A549 (cell line): ENCODE measurements around the gene B9D2. TPM values are rescaled to one million over a fixed set of nuclear protein-coding genes. Genes with fewer than 3 reads are reported as not detected.

ENCODE experiments used
- ATAC-seq, 2 experiments: fragments of 200-7000 bp in 1 of 2; fragments of >200 bp in 1 of 2; cut with Nextera tagmentation in 1 of 2; cut with Tn5 transposase in 1 of 2; 3 replicates each; pipeline versions ENCODE4 v1.8.0 to v1.9.1; 2018 to 2020; ENCODE audit warnings: mild to moderate bottlenecking in 1 of 2, moderate library complexity in 1 of 2
- CTCF ChIA-PET: fragments of 300-600 bp; sonication (Branson Sonifier 250); formaldehyde crosslinking; extraction: SDS; loops from one replicate; lab custom pipeline; 2021; ENCODE audit warnings: antibody characterized with exemption, inconsistent platforms; lab: Yijun Ruan, JAX
- POLR2A ChIA-PET: fragments of 350-600 bp; formaldehyde crosslinking; extraction: SDS; loops from one replicate; lab custom pipeline; 2021; ENCODE audit warnings: antibody characterized with exemption, inconsistent platforms; lab: Yijun Ruan, JAX
- DNase-seq, 2 experiments: peaks; one replicate each; pipeline versions ENCODE4 v3.0.0 to v3.0.0-alpha.2; 2011 to 2016; ENCODE audit warnings: low read depth in 1 of 2, low spot score in 1 of 2
- FAIRE-seq: peaks from 2 replicates; lab custom pipeline; 2011; peaks lifted over from hg19 to GRCh38; lab: Jason Lieb, UNC
- H3K27ac ChIP-seq, 2 experiments: fragments of >200 bp; sonication (Bioruptor Twin); formaldehyde crosslinking; 3 replicates each; pipeline ENCODE4 v1.5.1; 2016 to 2017
- H3K4me1 ChIP-seq: fragments of >200 bp; sonication (Bioruptor Twin); formaldehyde crosslinking; 3 replicates; pipeline ENCODE4 v1.6.1; 2016
- H3K4me2 ChIP-seq: fragments of >200 bp; sonication (Bioruptor Twin); formaldehyde crosslinking; 3 replicates; pipeline ENCODE4 v1.6.1; 2016
- H3K4me3 ChIP-seq: fragments of >200 bp; sonication (Bioruptor Twin); formaldehyde crosslinking; 3 replicates; pipeline ENCODE4 v1.5.1; 2016
- H3K9me3 ChIP-seq: fragments of >200 bp; sonication (Bioruptor Twin); formaldehyde crosslinking; 3 replicates; pipeline ENCODE4 v1.6.1; 2016
- CHD2 ChIP-seq: fragments of 150-350 bp; IDR thresholded peaks from 2 replicates; pipeline ENCODE4 v1.6.1; 2014; ENCODE audit warnings: low read length; ENCODE audit not compliant: partially characterized antibody
- FOXS1 ChIP-seq: fragments of 250-450 bp; sonication (Bioruptor Pico); IDR thresholded peaks from 2 replicates; pipeline ENCODE4 v1.5.0; 2020; ENCODE audit warnings: mild to moderate bottlenecking, moderate library complexity
- HDAC2 ChIP-seq: fragments of 200-600 bp; sonication (generic); IDR thresholded peaks from 2 replicates; pipeline ENCODE4 v1.6.1; 2016
- HOXA7 ChIP-seq: fragments of 250-450 bp; sonication (Bioruptor Pico); IDR thresholded peaks from 2 replicates; pipeline ENCODE4 v1.5.0; 2020; ENCODE audit warnings: mild to moderate bottlenecking, moderate library complexity
- JUN ChIP-seq, 2 experiments: fragments of >200 bp; sonication (Bioruptor Twin); formaldehyde crosslinking; IDR thresholded peaks; 2 replicates in 1 of 2; 3 replicates in 1 of 2; pipeline ENCODE4 v1.6.1; 2016 to 2017
- KDM1A ChIP-seq: fragments of 200-600 bp; sonication (generic); IDR thresholded peaks from 2 replicates; pipeline ENCODE4 v1.6.1; 2016; ENCODE audit warnings: low read depth, mild to moderate bottlenecking
- MAFK ChIP-seq: fragments of 450-650 bp; IDR thresholded peaks from 2 replicates; pipeline ENCODE4 v1.6.1; 2014; ENCODE audit not compliant: partially characterized antibody
- NFE2L2 ChIP-seq: fragments of 150-350 bp; conservative IDR thresholded peaks from 2 replicates; pipeline ENCODE4 v1.6.1; 2014; ENCODE audit warnings: low read length
- NR3C1 ChIP-seq: fragments of >200 bp; sonication (Bioruptor Twin); formaldehyde crosslinking; IDR thresholded peaks from 3 replicates; pipeline ENCODE4 v1.6.1; 2017
- POLR2A ChIP-seq: IDR thresholded peaks from 2 replicates; pipeline ENCODE4 v1.6.1; 2012; ENCODE audit warnings: mild to moderate bottlenecking, low read length
- ZC3H11A ChIP-seq: fragments of 450-650 bp; IDR thresholded peaks from 2 replicates; pipeline ENCODE4 v1.6.1; 2014; ENCODE audit warnings: antibody characterized with exemption, mild to moderate bottlenecking
- WGBS: methylation state at CpG from one replicate; pipeline ENCODE4 v1.1.6; 2017; ENCODE audit errors: missing lambda C conversion rate; 5-methylcytosine and 5-hydroxymethylcytosine counted together
- polyA plus RNA-seq, 4 experiments: library from polyadenylated mRNA; depleted of rRNA in 3 of 4; stranded (reverse); fragments of >200 nt; fragmentation: RNase III in 1 of 4; extraction: RNeasy Plus Mini Kit Qiagen cat#74134 plus additional on column Dnase treatment in 1 of 4; gene quantifications; 2 replicates in 3 of 4; 3 replicates in 1 of 4; pipeline ENCODE4 v1.2.3, GENCODE V29; 2011 to 2017
- TF ChIP-seq, protein P1 (sequence below): fragments of 250-450 bp; sonication (Bioruptor Pico); IDR thresholded peaks from 2 replicates; pipeline ENCODE4 v1.5.0; 2020; ENCODE audit warnings: low read depth, mild to moderate bottlenecking, moderate library complexity
- TF ChIP-seq, protein P2 (sequence below): IDR thresholded peaks from 2 replicates; pipeline ENCODE4 v1.6.1; 2012
- TF ChIP-seq, protein P3 (sequence below): fragments of 150-350 bp; IDR thresholded peaks from 2 replicates; pipeline ENCODE4 v1.6.1; 2014; ENCODE audit warnings: low read depth, mild to moderate bottlenecking, low read length
- TF ChIP-seq, protein P4 (sequence below): IDR thresholded peaks from 2 replicates; pipeline ENCODE4 v1.6.1; 2012
- TF ChIP-seq, protein P5 (sequence below): IDR thresholded peaks from 2 replicates; pipeline ENCODE4 v1.6.1; 2012; ENCODE audit warnings: low read depth, borderline replicate concordance

B9D2 gene
- polyA plus RNA-seq, 2 of the 4 experiments (the other 2 are of a cell fraction) = 19.6 to 22.5 TPM

DNA sequence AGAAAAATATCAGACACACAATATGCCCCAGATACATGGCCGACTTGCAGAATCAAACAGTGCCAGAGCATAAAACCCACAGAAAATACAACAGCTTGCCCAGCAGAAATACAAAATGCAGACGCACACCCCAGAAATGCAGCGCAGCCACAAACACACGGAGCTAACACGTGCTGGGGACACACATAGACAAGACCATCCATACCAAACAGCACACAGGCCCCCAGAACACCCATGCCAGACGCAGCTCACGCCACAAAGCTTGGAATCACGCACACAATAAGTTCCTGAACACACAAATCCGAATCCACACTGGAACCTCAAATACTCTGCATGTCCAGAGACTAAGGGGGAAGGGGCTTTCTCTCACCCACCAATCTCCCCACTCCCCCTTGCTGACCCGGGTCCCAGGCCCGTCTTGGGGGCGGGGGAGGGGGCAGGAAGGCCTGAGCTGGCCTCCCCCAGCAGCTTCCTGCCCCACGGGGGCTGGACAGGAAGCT, 36.8 kb downstream of the B9D2 start:
- Histone ChIP-seq H3K4me1 (peaks cover 69% of the 10 kb centered on the region), H3K4me2 (peak overlapping the region; percentile 54), H3K27ac (peak overlapping the region; percentile 53 to 91), H3K9me3 (no peaks in the 10 kb centered on the region), H3K4me3 (no peak overlapping the region)
- FAIRE-seq (no peak), DNase-seq (no peak), ATAC-seq (no peak)
- WGBS = 69% methylated on average over 13 of the region's 13 CpGs
- TF ChIP-seq, protein P1, sequence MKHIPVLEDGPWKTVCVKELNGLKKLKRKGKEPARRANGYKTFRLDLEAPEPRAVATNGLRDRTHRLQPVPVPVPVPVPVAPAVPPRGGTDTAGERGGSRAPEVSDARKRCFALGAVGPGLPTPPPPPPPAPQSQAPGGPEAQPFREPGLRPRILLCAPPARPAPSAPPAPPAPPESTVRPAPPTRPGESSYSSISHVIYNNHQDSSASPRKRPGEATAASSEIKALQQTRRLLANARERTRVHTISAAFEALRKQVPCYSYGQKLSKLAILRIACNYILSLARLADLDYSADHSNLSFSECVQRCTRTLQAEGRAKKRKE (CRISPR knock-in tag) = peak; percentile 8; the same call in 1 of the 2 replicates
- TF ChIP-seq, protein P2, sequence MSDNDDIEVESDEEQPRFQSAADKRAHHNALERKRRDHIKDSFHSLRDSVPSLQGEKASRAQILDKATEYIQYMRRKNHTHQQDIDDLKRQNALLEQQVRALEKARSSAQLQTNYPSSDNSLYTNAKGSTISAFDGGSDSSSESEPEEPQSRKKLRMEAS = no peak
- TF ChIP-seq MAFK = no peak
- TF ChIP-seq JUN (IDR thresholded peaks at IDR 0.05) = peak in 1 of 2 experiments; percentile 34; a peak in 1 of 5 replicates
- no peak for TF ChIP-seq ZC3H11A
- TF ChIP-seq KDM1A = no peak
- no peak for TF ChIP-seq NR3C1
- CTCF ChIA-PET = interaction anchor here (0.6 to 23.9 kb wide), 9 partner anchors 6 to 245 kb away, joined by 3 to 295 read pairs (median 18); partner anchors contain the start of genes CCDC97 and TGFB1
- POLR2A ChIA-PET = interaction anchor here (1.0 to 2.1 kb wide), 5 partner anchors 25 to 112 kb away, joined by 3 to 6 read pairs (median 5); partner anchors contain the start of genes B9D2, DMAC2 and HNRNPUL1

DNA sequence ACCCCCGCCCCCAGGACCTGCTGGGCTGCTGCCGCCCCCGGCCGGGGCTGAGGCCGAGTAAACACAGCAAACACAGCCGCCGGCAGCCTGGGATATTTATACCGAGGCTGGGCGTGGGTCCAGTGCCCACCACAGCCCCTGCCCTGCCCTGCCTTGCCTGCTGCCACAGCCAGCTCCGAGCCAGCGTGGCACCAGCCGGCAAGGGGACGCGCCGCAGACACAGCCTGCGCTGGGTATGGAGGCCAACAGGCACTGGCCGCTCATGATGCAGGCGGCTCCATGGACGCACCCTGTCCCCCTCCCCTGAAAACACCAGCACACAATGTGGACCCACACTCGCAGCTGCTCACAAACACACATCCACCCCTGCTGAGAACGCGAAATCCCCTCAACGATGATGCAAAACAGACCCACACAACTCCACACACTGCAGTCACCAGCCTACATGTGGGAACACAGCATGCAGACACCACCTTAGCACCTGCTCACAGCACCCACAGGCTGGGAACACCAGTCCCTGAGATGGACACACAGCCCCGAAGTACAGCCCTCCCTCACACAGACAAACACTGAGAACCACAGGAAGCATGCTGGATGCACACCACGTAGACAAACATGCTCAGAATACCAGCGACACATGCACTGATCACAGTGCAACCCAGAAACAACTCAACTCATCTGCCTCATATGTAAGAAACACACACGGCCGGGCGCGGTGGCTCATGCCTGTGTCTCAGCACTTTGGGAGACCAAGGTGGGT, 37.8 kb downstream of the B9D2 start:
- POLR2A ChIA-PET = interaction anchor here (1.4 to 4.9 kb wide), 3 partner anchors 26 to 38 kb away, joined by 5 to 32 read pairs (median 23); partner anchors contain the start of genes B9D2 and TGFB1
- 0 out of 2 replicates have a peak, but pooled peaks have one; percentile 19 for TF ChIP-seq HOXA7 (CRISPR knock-in tag)
- no peak for TF ChIP-seq CHD2
- peak; percentile 31 for TF ChIP-seq POLR2A
- no peak for TF ChIP-seq NFE2L2
- TF ChIP-seq FOXS1 (CRISPR knock-in tag) = no peak
- TF ChIP-seq, protein P3, sequence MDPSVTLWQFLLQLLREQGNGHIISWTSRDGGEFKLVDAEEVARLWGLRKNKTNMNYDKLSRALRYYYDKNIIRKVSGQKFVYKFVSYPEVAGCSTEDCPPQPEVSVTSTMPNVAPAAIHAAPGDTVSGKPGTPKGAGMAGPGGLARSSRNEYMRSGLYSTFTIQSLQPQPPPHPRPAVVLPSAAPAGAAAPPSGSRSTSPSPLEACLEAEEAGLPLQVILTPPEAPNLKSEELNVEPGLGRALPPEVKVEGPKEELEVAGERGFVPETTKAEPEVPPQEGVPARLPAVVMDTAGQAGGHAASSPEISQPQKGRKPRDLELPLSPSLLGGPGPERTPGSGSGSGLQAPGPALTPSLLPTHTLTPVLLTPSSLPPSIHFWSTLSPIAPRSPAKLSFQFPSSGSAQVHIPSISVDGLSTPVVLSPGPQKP = no peak
- Histone ChIP-seq H3K4me2 (peak overlapping the region; percentile 62), H3K27ac (peak overlapping the region; percentile 81 to 91), H3K4me1 (peaks cover 79% of the 10 kb centered on the region), H3K9me3 (no peaks in the 10 kb centered on the region), H3K4me3 (no peak overlapping the region)
- no peak for DNase-seq
- WGBS = 72% methylated on average over 28 of the region's 30 CpGs
- CTCF ChIA-PET = interaction anchor here (1.7 to 18.6 kb wide), 7 partner anchors 12 to 64 kb away, joined by 4 to 295 read pairs (median 50); partner anchors contain the start of genes CCDC97 and TGFB1
- no peak for ATAC-seq
- FAIRE-seq = no peak

DNA sequence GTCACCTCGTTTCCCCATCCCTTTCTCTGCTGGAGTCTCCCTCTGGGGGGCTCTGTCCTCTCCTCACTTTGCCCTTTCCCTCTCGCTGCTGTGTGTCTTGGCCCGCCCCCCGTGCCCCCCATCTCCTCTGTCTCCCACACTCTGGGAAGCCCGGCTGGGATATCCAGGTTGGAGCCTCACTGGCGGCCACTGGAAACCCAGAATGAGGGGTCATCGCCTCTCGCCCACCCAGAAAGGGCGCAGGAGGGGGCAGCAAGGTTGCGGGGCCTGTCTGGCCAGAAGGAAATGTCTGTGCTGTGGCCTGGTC, 38.4 kb downstream of the B9D2 start:
- Histone ChIP-seq H3K4me3 (no peak overlapping the region), H3K4me1 (peaks cover 79% of the 10 kb centered on the region), H3K9me3 (no peaks in the 10 kb centered on the region)
- 55% methylated on average over 10 of the region's 10 CpGs for WGBS
- FAIRE-seq = no peak
- POLR2A ChIA-PET = interaction anchor here (0.6 to 4.9 kb wide), 4 partner anchors 15 to 84 kb away, joined by 5 to 32 read pairs (median 14); partner anchors contain the start of genes B9D2, CCDC97 and TGFB1
- TF ChIP-seq, protein P4, sequence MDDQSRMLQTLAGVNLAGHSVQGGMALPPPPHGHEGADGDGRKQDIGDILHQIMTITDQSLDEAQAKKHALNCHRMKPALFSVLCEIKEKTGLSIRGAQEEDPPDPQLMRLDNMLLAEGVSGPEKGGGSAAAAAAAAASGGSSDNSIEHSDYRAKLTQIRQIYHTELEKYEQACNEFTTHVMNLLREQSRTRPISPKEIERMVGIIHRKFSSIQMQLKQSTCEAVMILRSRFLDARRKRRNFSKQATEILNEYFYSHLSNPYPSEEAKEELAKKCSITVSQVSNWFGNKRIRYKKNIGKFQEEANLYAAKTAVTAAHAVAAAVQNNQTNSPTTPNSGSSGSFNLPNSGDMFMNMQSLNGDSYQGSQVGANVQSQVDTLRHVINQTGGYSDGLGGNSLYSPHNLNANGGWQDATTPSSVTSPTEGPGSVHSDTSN = 0 out of 2 replicates have a peak, but pooled peaks have one; percentile 39
- TF ChIP-seq HDAC2 = no peak
- TF ChIP-seq, protein P5, sequence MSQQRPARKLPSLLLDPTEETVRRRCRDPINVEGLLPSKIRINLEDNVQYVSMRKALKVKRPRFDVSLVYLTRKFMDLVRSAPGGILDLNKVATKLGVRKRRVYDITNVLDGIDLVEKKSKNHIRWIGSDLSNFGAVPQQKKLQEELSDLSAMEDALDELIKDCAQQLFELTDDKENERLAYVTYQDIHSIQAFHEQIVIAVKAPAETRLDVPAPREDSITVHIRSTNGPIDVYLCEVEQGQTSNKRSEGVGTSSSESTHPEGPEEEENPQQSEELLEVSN = no peak
- TF ChIP-seq, all 56 proteins: peak for 1
- CTCF ChIA-PET = interaction anchor here (1.2 to 18.6 kb wide), 7 partner anchors 13 to 245 kb away, joined by 3 to 295 read pairs (median 33); partner anchors contain the start of genes CCDC97 and TGFB1
- DNase-seq = no peak
- H3K27ac ChIP-seq = peak overlapping the region; percentile 81 to 91
- H3K4me2 ChIP-seq = peak overlapping the region; percentile 62
- no peak for ATAC-seq
